CD4-positive, alpha-beta T cell treated with Interleukin-4 for 4 hours (primary cell): ENCODE results near the gene PCDHGB6.
"Not testable (repeated sequence)": the region's sequence is repeated elsewhere in the genome, so short reads cannot be mapped to it uniquely, and the experiment has no call there.

ENCODE experiments used
- DNase-seq: peaks from one replicate; pipeline ENCODE4 v3.0.0-alpha.2; 2020

PCDHGB6 gene

GRCh38 chr5:141419074-141419880 lies 11.5 kb downstream of the PCDHGB6 start:
- no peak for DNase-seq

DNA sequence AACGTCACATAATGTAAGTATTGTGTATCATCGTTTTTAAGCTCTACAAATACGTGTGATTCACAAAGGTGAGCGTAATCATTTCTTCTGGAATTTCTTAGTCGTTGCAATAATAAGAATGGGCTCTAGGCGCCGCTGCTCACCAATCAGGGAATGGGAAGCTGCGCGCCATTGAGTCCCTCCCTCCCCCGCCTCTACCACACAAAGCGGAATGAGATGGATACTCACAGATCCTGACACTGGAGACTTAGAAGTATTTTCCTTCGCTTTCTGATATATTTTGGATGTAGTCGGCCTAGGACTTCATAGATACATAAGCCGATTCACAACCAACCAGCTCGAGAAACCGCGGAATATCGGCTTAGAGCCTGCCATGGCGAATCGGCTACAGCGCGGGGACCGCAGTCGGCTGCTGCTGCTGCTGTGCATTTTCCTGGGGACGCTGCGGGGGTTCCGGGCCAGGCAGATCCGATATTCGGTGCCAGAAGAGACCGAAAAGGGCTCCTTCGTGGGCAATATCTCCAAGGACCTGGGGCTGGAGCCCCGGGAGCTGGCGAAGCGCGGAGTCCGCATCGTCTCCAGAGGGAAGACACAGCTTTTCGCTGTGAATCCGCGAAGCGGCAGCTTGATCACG lies 13.2 kb downstream of the PCDHGB6 start, which contains the start of gene PCDHGA11:
Gene PCDHGA11, plus strand, starts transcription at position 197 of the 634 bp plus-strand sequence. Its CDS starts 177 bp downstream, at position 374.
- DNase-seq, result peak; percentile 44

GRCh38 chr5:141421489-141421855 lies 13.7 kb downstream of the PCDHGB6 start:
- no peak for DNase-seq

DNA sequence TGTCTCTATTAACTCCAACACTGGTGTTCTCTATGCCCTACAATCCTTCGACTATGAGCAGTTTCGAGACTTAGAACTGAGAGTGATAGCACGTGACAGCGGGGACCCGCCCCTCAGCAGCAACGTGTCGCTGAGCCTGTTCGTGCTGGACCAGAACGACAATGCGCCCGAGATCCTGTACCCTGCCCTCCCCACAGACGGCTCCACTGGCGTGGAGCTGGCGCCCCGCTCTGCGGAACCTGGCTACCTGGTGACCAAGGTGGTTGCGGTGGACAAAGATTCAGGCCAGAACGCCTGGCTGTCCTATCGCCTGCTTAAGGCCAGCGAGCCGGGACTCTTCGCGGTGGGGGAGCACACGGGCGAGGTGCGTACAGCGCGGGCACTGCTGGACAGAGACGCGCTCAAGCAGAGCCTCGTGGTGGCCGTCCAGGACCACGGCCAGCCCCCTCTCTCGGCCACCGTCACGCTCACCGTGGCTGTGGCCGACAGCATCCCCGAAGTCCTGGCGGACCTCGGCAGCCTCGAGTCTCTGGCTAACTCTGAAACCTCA lies 15.0 kb downstream of the PCDHGB6 start:
- DNase-seq, result no peak

DNA sequence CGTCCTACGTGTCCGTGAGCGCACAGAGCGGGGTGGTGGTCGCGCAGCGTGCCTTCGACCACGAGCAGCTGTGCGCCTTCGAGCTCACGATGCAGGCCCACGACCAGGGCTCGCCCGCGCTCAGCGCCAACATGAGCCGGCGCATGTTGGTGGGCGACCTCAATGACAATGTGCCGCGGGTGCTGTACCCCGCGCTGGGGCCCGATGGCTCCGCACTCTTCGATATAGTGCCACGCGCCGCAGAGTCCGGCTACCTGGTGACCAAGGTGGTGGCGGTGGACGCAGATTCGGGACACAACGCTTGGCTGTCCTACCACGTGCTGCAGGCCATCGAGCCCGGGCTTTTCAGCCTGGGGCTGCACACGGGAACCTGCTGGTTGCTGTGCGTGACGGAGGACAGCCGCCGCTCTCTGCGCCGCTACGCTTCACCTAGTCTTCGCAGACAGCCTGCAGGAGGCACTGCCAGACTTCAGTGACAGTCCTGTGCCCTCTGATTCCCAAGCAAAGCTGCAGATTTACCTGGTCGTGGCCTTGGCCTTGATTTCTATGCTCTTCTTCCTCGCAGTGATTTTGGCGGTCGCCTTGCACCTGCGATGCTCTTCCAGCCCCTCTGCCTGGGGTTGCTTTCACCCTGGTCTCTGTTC lies 20.1 kb downstream of the PCDHGB6 start:
- no peak for DNase-seq

DNA sequence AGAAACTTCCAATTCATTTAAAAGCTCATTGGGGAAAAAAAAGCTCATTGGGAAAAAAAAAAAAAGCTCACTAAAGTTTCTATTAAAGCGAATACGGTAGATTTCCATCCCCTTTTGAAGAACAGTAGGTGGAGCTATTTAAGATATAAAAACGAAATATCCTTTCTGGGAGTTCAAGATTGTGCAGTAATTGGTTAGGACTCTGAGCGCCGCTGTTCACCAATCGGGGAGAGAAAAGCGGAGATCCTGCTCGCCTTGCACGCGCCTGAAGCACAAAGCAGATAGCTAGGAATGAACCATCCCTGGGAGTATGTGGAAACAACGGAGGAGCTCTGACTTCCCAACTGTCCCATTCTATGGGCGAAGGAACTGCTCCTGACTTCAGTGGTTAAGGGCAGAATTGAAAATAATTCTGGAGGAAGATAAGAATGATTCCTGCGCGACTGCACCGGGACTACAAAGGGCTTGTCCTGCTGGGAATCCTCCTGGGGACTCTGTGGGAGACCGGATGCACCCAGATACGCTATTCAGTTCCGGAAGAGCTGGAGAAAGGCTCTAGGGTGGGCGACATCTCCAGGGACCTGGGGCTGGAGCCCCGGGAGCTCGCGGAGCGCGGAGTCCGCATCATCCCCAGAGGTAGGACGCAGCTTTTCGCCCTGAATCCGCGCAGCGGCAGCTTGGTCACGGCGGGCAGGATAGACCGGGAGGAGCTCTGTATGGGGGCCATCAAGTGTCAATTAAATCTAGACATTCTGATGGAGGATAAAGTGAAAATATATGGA lies 22.7 kb downstream of the PCDHGB6 start, which contains the start of gene PCDHGA12:
Gene PCDHGA12, plus strand, starts transcription at position 176 of the 782 bp plus-strand sequence. Its CDS starts 253 bp downstream, at position 429.
- DNase-seq, result no peak

- no peak for DNase-seq
Observed at GRCh38 chr5:141431286-141431685, 23.5 kb downstream of the PCDHGB6 start.

- not testable (repeated sequence) for DNase-seq
Observed at GRCh38 chr5:141432308-141432707, 24.5 kb downstream of the PCDHGB6 start.

DNA sequence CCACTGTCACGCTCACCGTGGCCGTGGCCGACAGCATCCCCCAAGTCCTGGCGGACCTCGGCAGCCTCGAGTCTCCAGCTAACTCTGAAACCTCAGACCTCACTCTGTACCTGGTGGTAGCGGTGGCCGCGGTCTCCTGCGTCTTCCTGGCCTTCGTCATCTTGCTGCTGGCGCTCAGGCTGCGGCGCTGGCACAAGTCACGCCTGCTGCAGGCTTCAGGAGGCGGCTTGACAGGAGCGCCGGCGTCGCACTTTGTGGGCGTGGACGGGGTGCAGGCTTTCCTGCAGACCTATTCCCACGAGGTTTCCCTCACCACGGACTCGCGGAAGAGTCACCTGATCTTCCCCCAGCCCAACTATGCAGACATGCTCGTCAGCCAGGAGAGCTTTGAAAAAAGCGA lies 24.9 kb downstream of the PCDHGB6 start:
- not testable (repeated sequence) for DNase-seq

DNA sequence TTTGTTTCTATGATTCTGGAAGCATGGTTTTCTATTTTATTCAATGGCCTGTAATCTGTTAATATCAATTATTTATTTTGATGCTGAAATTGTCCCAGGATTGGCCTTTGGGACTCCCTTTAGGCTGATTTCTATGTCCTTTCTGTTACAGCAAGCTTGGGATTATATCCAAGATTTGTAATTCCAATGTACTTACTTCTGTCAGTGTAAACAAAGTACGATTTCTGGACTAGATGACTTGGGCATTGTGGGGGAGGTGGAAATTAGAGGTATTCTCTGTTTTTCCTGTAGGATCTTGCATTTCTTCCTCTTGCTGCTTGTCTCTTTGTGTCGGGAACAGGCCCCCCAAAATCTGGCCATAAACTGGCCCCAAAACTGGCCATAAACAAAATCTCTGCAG lies 26.2 kb downstream of the PCDHGB6 start:
- DNase-seq, result no peak

DNA sequence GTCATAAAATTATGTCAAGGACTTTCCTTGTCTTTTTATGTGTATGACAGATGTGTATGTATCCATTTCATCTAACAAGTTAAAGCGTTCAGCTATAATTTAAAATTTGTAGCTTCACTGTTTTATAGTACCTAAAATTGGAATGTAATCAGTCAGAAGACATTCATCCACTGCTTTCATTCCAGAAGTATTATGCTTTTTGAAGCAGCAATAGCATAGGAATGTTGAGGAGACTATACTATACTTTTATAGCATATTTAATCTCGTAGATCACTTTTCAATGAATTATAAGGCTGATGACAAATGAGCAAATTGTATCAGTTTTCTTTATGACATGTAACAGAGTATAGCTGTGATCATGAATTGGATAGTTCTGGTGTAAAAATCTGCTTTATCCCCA lies 29.4 kb downstream of the PCDHGB6 start:
- no peak for DNase-seq

- no peak for DNase-seq
Observed at GRCh38 chr5:141439411-141440141, 31.8 kb downstream of the PCDHGB6 start.

GRCh38 chr5:141440341-141440740 lies 32.5 kb downstream of the PCDHGB6 start:
- DNase-seq, result no peak

GRCh38 chr5:141441571-141442170 lies 33.9 kb downstream of the PCDHGB6 start:
- DNase-seq, result no peak
